Panc1 (cell line): ENCODE data around the gene DNAAF2. TPM values are rescaled to one million over a fixed set of nuclear protein-coding genes. Genes with fewer than 3 reads are reported as not detected.
"Not testable (repeated sequence)": the region's sequence is repeated elsewhere in the genome, so short reads cannot be mapped to it uniquely, and the experiment has no call there.

Source experiments
- ATAC-seq: fragments of 200-7000 bp; cut with Tn5 transposase; 2 replicates; pipeline ENCODE4 v1.9.1; 2020; ENCODE audit warnings: mild to moderate bottlenecking, moderate library complexity
- BruUV-seq: library from RNA; stranded (reverse); fragments of 400-500 nt; replicated peaks from 2 replicates; lab custom pipeline; 2021; lab: Mats Ljungman, UMichigan
- CTCF ChIA-PET: fragments of 300-600 bp; sonication (Branson Sonifier 250); formaldehyde crosslinking; loops from one replicate; lab custom pipeline; 2022; ENCODE audit warnings: antibody characterized with exemption; lab: Charles Lee
- POLR2A ChIA-PET: fragments of 300-600 bp; sonication (Branson Sonifier 250); formaldehyde crosslinking; loops from one replicate; lab custom pipeline; 2022; ENCODE audit warnings: antibody characterized with exemption; lab: Charles Lee
- DNase-seq: peaks from one replicate; pipeline ENCODE4 v3.0.0-alpha.2; 2010; ENCODE audit warnings: low read depth, low spot score
- H3K27ac ChIP-seq: 2 replicates; pipeline ENCODE4 v1.5.1; 2011; ENCODE audit warnings: mild to moderate bottlenecking, low read length, inconsistent platforms
- H3K27me3 ChIP-seq: fragments of 200-500 bp; sonication (Bioruptor generic); 2 replicates; pipeline ENCODE4 v1.6.0; 2014; ENCODE audit warnings: low read length, inconsistent platforms; ENCODE audit not compliant: control insufficient read depth, insufficient read depth
- H3K36me3 ChIP-seq: fragments of 200-500 bp; sonication (Bioruptor generic); 2 replicates; pipeline ENCODE4 v1.5.1; 2014; ENCODE audit warnings: inconsistent platforms, mild to moderate bottlenecking, low read length, moderate library complexity; ENCODE audit not compliant: control insufficient read depth, insufficient read depth
- H3K4me1 ChIP-seq: 2 replicates; pipeline ENCODE4 v1.5.1; 2011; ENCODE audit warnings: inconsistent platforms, mild to moderate bottlenecking, low read length, moderate library complexity; ENCODE audit not compliant: control insufficient read depth, insufficient read depth
- H3K4me3 ChIP-seq, 2 experiments: 2 replicates each; pipeline ENCODE4 v1.5.1; 2011 to 2012; ENCODE audit warnings: low read depth in 2 of 2, low read length in 2 of 2, mild to moderate bottlenecking in 2 of 2, inconsistent platforms in 1 of 2, moderate library complexity in 1 of 2
- H3K9me3 ChIP-seq: fragments of 200-500 bp; sonication (Bioruptor generic); 2 replicates; pipeline ENCODE4 v1.5.1; 2014; ENCODE audit warnings: low read depth, mild to moderate bottlenecking, inconsistent platforms, low read length, moderate library complexity; ENCODE audit not compliant: control insufficient read depth, insufficient read depth
- CTCF ChIP-seq: fragments of 450-650 bp; IDR thresholded peaks from 2 replicates; pipeline ENCODE4 v1.5.1; 2017; ENCODE audit warnings: mild to moderate bottlenecking
- POLR2AphosphoS5 ChIP-seq: IDR thresholded peaks from 2 replicates; pipeline ENCODE4 v1.6.1; 2012; ENCODE audit warnings: mild to moderate bottlenecking, low read depth, low read length, moderate library complexity
- REST ChIP-seq, 2 experiments: IDR thresholded peaks; 2 replicates each; pipeline ENCODE4 v1.6.1; 2011 to 2012; ENCODE audit warnings: low read depth in 2 of 2, control low read depth in 1 of 2, low read length in 1 of 2, mild to moderate bottlenecking in 1 of 2, moderate library complexity in 1 of 2; ENCODE audit not compliant: insufficient read depth in 1 of 2
- SIN3A ChIP-seq: IDR thresholded peaks from 2 replicates; pipeline ENCODE4 v1.6.1; 2012; ENCODE audit warnings: low read depth, mild to moderate bottlenecking, low read length, moderate library complexity, borderline replicate concordance; ENCODE audit not compliant: insufficient read depth
- TCF7L2 ChIP-seq: IDR thresholded peaks from 2 replicates; pipeline ENCODE4 v1.6.1; 2011; ENCODE audit warnings: mild to moderate bottlenecking, low read depth, low read length, inconsistent platforms
- in situ Hi-C: cut with HindIII; loops from 2 replicates; pipeline ENCODE4 v1.10.0; 2016; ENCODE audit warnings: low sequenced_read_pairs, low pct_unique_long_range_greater_than_20kb
- intact Hi-C: fragments of 100-400 bp; cut with micrococcal nuclease; formaldehyde crosslinking; loops from one replicate; pipeline ENCODE4 v1.10.0; 2022; ENCODE audit not compliant: unreplicated experiment
- total RNA-seq: library from RNA; stranded (reverse); gene quantifications from one replicate; pipeline ENCODE4 v1.2.1, GENCODE V29; 2021; ENCODE audit not compliant: unreplicated experiment

Gene DNAAF2
- total RNA-seq, 1 experiment from 2014 or later = 8.2 TPM

GRCh38 chr14:49620182-49621113 lies 14.6 kb downstream of the DNAAF2 start, which contains the start of the genes MGAT2 and RPL36AL:
Gene MGAT2 (plus strand): TSS chr14:49620799. CDS start chr14:49621269, 470 bp downstream.
Gene RPL36AL (minus strand): TSS chr14:49620626. CDS start chr14:49619104, 1,522 bp downstream.
- Histone ChIP-seq H3K27me3 (no peaks in the 10 kb centered on the region), H3K27ac (peak within 1 kb of the TSS; percentile 97), H3K4me1 (peaks cover 18% of the 10 kb centered on the region), H3K36me3 (peaks cover 18% of the 10 kb centered on the region), H3K9me3 (no peaks in the 10 kb centered on the region), H3K4me3 (peak within 1 kb of the TSS; percentile 92 to 95)
- ChIA-PET POLR2A (interaction anchor here (0.7 kb wide), 2 partner anchors 241 to 380 kb away, joined by 8 to 17 read pairs; no protein-coding TSS in a partner anchor), CTCF (interaction anchor here (0.7 kb wide), 2 partner anchors 34 to 275 kb away, joined by 3 to 12 read pairs; no protein-coding TSS in a partner anchor)
- ATAC-seq (peak; percentile 96), DNase-seq (peak; percentile 91)
- intact Hi-C loops = no loop called here
- peak; percentile 93 for TF ChIP-seq POLR2AphosphoS5
- no peak; the same call in 1 of the 2 replicates for TF ChIP-seq CTCF
- peak; percentile 74; the same call in 1 of the 2 replicates for TF ChIP-seq SIN3A
- TF ChIP-seq REST (IDR thresholded peaks at IDR 0.05; ENCODE audit: insufficient read depth in 1 of 2, low read depth in 2 of 2, low read length in 1 of 2) = 0 out of 4 replicates have a peak, but pooled peaks of 1 of the 2 experiments have one; percentile 14
- no peak for TF ChIP-seq TCF7L2
- in situ Hi-C loops = no loop called here
- no TSS peak for BruUV-seq

GRCh38 chr14:49619730-49620129 lies 15.3 kb downstream of the DNAAF2 start:
- TF ChIP-seq CTCF = no peak
- in situ Hi-C loops (no loop called here), intact Hi-C loops (no loop called here)
- DNase-seq = no peak
- Histone ChIP-seq H3K27ac (peak overlapping the region; percentile 97), H3K9me3 (no peaks in the 10 kb centered on the region), H3K4me1 (peaks cover 18% of the 10 kb centered on the region), H3K4me3 (peak overlapping the region; percentile 92 to 95), H3K36me3 (peaks cover 15% of the 10 kb centered on the region), H3K27me3 (no peaks in the 10 kb centered on the region)
- CTCF ChIA-PET = interaction anchor here (0.7 kb wide), 2 partner anchors 35 to 275 kb away, joined by 3 to 12 read pairs; no protein-coding TSS in a partner anchor
- ATAC-seq = no peak
- BruUV-seq = TSS peak; percentile 94
- POLR2A ChIA-PET = interaction anchor here (0.6 to 0.7 kb wide), 3 partner anchors 168 to 381 kb away, joined by 6 to 17 read pairs (median 8); no protein-coding TSS in a partner anchor

GRCh38 chr14:49619273-49619672 lies 15.8 kb downstream of the DNAAF2 start:
- DNase-seq, H3K27me3 ChIP-seq, intact Hi-C loops, in situ Hi-C loops, H3K9me3 ChIP-seq, CTCF ChIA-PET, ATAC-seq, BruUV-seq: not testable (repeated sequence)
- peaks cover 17% of the 10 kb centered on the region for H3K36me3 ChIP-seq
- peak overlapping the region; percentile 92 to 95 for H3K4me3 ChIP-seq
- peaks cover 18% of the 10 kb centered on the region for H3K4me1 ChIP-seq
- H3K27ac ChIP-seq = peak overlapping the region; percentile 97
- POLR2A ChIA-PET = interaction anchor here (0.6 kb wide), 1 partner anchor 169 kb away, joined by 6 read pairs; no protein-coding TSS in a partner anchor
